ENCODE results near the gene WDR1.

GRCh38 chr4:10107111-10108091 is 9.2 kb downstream of the WDR1 start:
- TF ChIP-seq POLR2A (IDR thresholded peaks at IDR 0.05; ENCODE audit: borderline replicate concordance, extremely low read depth, insufficient read depth, insufficient read length) (no peak), CTCF (IDR thresholded peaks at IDR 0.05 in 2 of 3, conservative IDR thresholded peaks at IDR 0.05 in 1 of 3; ENCODE audit: borderline replicate concordance in 1 of 3, insufficient read depth in 1 of 3, low read depth in 2 of 3, low read length in 2 of 3) (no peak), YY1 (IDR thresholded peaks at IDR 0.05; ENCODE audit: extremely low read depth, insufficient replicate concordance, low read depth, low read length) (no peak), EZH2 (IDR thresholded peaks at IDR 0.05) (no peak), RAD21 (IDR thresholded peaks at IDR 0.05; ENCODE audit: low read depth) (no peak), ATF3 (IDR thresholded peaks at IDR 0.05) (no peak), JUND (IDR thresholded peaks at IDR 0.05) (no peak)
